Measurements from ENCODE around the gene ZFAND3. TPM values are rescaled to one million over a fixed set of nuclear protein-coding genes. Genes with fewer than 3 reads are reported as not detected.
A peak's percentile ranks its signal among the peaks of the same experiment; 100 is the strongest.

ZFAND3 gene
- total and polyA plus RNA-seq, 2 of the 4 experiments (the other 2 are of a cell fraction) = 10.9 to 26.7 TPM

- TF ChIP-seq RFX5 (IDR thresholded peaks at IDR 0.05; ENCODE audit: low read depth, low read length) (no peak), RCOR1 (IDR thresholded peaks at IDR 0.05; ENCODE audit: insufficient replicate concordance, low read length) (no peak), POLR2A (IDR thresholded peaks at IDR 0.05; ENCODE audit: low read depth, low read length) (no peak), MAFK (IDR thresholded peaks at IDR 0.05; ENCODE audit: low read depth, low read length) (no peak), MXI1 (IDR thresholded peaks at IDR 0.05; ENCODE audit: borderline replicate concordance, low read depth, low read length) (no peak), RAD21 (IDR thresholded peaks at IDR 0.05; ENCODE audit: low read length) (no peak), ELK1 (IDR thresholded peaks at IDR 0.05; ENCODE audit: borderline replicate concordance, low read depth, low read length) (no peak), FOS (IDR thresholded peaks at IDR 0.05; ENCODE audit: low read depth, low read length) (no peak), CTCF (conservative IDR thresholded peaks at IDR 0.05; ENCODE audit: low read depth, low read length) (no peak), NFE2L2 (IDR thresholded peaks at IDR 0.05; ENCODE audit: low read depth, low read length) (no peak), BHLHE40 (IDR thresholded peaks at IDR 0.05; ENCODE audit: low read depth, low read length) (no peak), MAZ (IDR thresholded peaks at IDR 0.05; ENCODE audit: borderline replicate concordance, low read depth, low read length) (no peak), CEBPB (IDR thresholded peaks at IDR 0.05; ENCODE audit: low read depth, low read length) (no peak), SMC3 (IDR thresholded peaks at IDR 0.05; ENCODE audit: low read depth, low read length) (no peak), CHD1 (IDR thresholded peaks at IDR 0.05; ENCODE audit: low read depth, low read length) (no peak), USF2 (IDR thresholded peaks at IDR 0.05; ENCODE audit: low read depth, low read length) (no peak)
- Histone ChIP-seq H3K27me3 (ENCODE audit: control insufficient read depth, insufficient read depth, low read length) (peaks cover 2% of the 10 kb centered on the region; the same call in 1 of the 2 replicates), H3K4ac (ENCODE audit: low read depth, low read length) (no peak overlapping the region), H4K20me1 (ENCODE audit: insufficient read depth, low read length) (no peaks in the 10 kb centered on the region), H3K56ac (ENCODE audit: extremely low read depth, insufficient read depth, low read length) (no peak overlapping the region), H3K4me3 (ENCODE audit: insufficient read depth, low read depth, low read length) (no peak overlapping the region), H3K9me1 (ENCODE audit: insufficient read depth, low read length) (peaks cover 12% of the 10 kb centered on the region), H4K8ac (ENCODE audit: low read depth in 2 of 2, low read length in 2 of 2) (no peak overlapping the region), H4K91ac (ENCODE audit: insufficient read depth, low read depth, low read length) (no peak overlapping the region), H3K4me2 (ENCODE audit: low read depth, low read length) (no peak overlapping the region), H3K14ac (replicated peaks; ENCODE audit: low read depth, low read length) (no peak overlapping the region), H3K18ac (ENCODE audit: low read depth, low read length) (no peak overlapping the region), H2BK20ac (ENCODE audit: low read depth, low read length) (peak overlapping the region; percentile 42; the same call in 1 of the 2 replicates), H3K4me1 (ENCODE audit: control insufficient read depth, insufficient read depth, low read length) (peaks cover 16% of the 10 kb centered on the region), H3K27ac (ENCODE audit: insufficient read depth, low read length) (no peak overlapping the region), H3K36me3 (ENCODE audit: control insufficient read depth, insufficient read depth, low read length) (no peaks in the 10 kb centered on the region), H3K23ac (ENCODE audit: low read depth, low read length) (no peak overlapping the region), H3K79me1 (ENCODE audit: low read depth in 1 of 2, low read length in 2 of 2) (no peaks in the 10 kb centered on the region), H2AFZ (replicated peaks; ENCODE audit: low read length, poor library complexity) (peak overlapping the region; percentile 88), H4K5ac (ENCODE audit: low read depth, low read length) (no peak overlapping the region), H2BK5ac (ENCODE audit: low read depth, low read length, poor library complexity, severe bottlenecking) (no peak overlapping the region), H2AK9ac (replicated peaks; ENCODE audit: low read depth, low read length, poor library complexity) (no peak overlapping the region), H3K9me3 (ENCODE audit: control insufficient read depth, insufficient read depth, low read length) (no peaks in the 10 kb centered on the region), H2BK15ac (ENCODE audit: low read depth, low read length) (no peak overlapping the region), H3K9ac (ENCODE audit: low read depth, low read length) (no peak overlapping the region), H2AK5ac (ENCODE audit: low read depth, low read length) (peak overlapping the region; percentile 43; the same call in 1 of the 2 replicates), H2BK120ac (ENCODE audit: low read depth, low read length) (no peak overlapping the region)
- 65% methylated on average over 13 of the region's 13 CpGs; no CpG with 5 or more reads in 1 of the 2 experiments for WGBS, 2 experiments (ENCODE audit: extremely low coverage in 2 of 2, insufficient read length in 1 of 2)
- ChIA-PET CTCF (no interaction called here), POLR2A (ENCODE audit: unreplicated experiment) (no interaction called here)
- BruUV-seq (replicated peaks) = no TSS peak
- DNase-seq (no peak), ATAC-seq (ENCODE audit: low read depth) (no peak)
- dilution Hi-C loops (cut with HindIII; ENCODE audit: low sequenced_read_pairs, unreplicated experiment) = no loop called here
- in situ Hi-C loops (cut with MboI; ENCODE audit: low sequenced_read_pairs) = no loop called here
- intact Hi-C loops (cut with micrococcal nuclease) = no loop called here
Measured at GRCh38 chr6:37785002-37785662, 34.4 kb upstream of the ZFAND3 start.

Measured in IMR-90 (cell line).